Neural cell (in vitro differentiated cells): ENCODE results near the gene STRADA. TPM values are rescaled to one million over a fixed set of nuclear protein-coding genes. Genes with fewer than 3 reads are reported as not detected.

Experiments
- H2AFZ ChIP-seq: fragments of 200-600, 300-800 bp; sonication (generic), shearing (Covaris generic); 2 replicates; pipeline ENCODE4 v1.6.0; 2014; ENCODE audit warnings: low read depth, mild to moderate bottlenecking, antibody characterized with exemption, low read length, moderate library complexity
- H3F3A ChIP-seq: fragments of 200-600 bp; shearing (Covaris generic); 2 replicates; pipeline ENCODE4 v1.6.1; 2016; ENCODE audit warnings: mild to moderate bottlenecking, moderate library complexity, mixed read lengths, antibody characterized with exemption, low read length; ENCODE audit not compliant: insufficient read depth, poor library complexity, severe bottlenecking
- H3K27ac ChIP-seq: fragments of 200-600, 300-800 bp; sonication (generic), shearing (Covaris generic); 2 replicates; pipeline ENCODE4 v1.5.1; 2014; ENCODE audit warnings: mild to moderate bottlenecking, low read length, moderate library complexity
- H3K27me3 ChIP-seq: fragments of 300-800, 200-600 bp; sonication (generic), shearing (Covaris generic); 2 replicates; pipeline ENCODE4 v1.6.0; 2014; ENCODE audit warnings: mild to moderate bottlenecking, low read depth, low read length, moderate library complexity; ENCODE audit not compliant: insufficient read depth
- H3K36me3 ChIP-seq: fragments of 300-800, 200-600 bp; sonication (generic), shearing (Covaris generic); 2 replicates; pipeline ENCODE4 v1.5.1; 2014; ENCODE audit warnings: mild to moderate bottlenecking, antibody characterized with exemption, low read length, moderate library complexity; ENCODE audit not compliant: insufficient read depth
- H3K4me2 ChIP-seq: fragments of 300-800, 200-600 bp; sonication (generic), shearing (Covaris generic); 2 replicates; pipeline ENCODE4 v1.6.0; 2014; ENCODE audit warnings: mild to moderate bottlenecking, low read length
- H3K4me3 ChIP-seq: fragments of 300-800, 200-600 bp; sonication (generic), shearing (Covaris generic); 2 replicates; pipeline ENCODE4 v1.5.1; 2014; ENCODE audit warnings: mild to moderate bottlenecking, low read length, moderate library complexity
- H3K79me2 ChIP-seq: fragments of 200-600 bp; shearing (Covaris generic); replicated peaks from 2 replicates; pipeline ENCODE4 v1.6.0; 2014; ENCODE audit warnings: mild to moderate bottlenecking, low read length, moderate library complexity; ENCODE audit not compliant: insufficient read depth
- H3K9ac ChIP-seq: fragments of 300-800, 200-600 bp; sonication (generic), shearing (Covaris generic); 2 replicates; pipeline ENCODE4 v1.6.1; 2016; ENCODE audit warnings: mild to moderate bottlenecking, low read length, mixed read lengths
- H3K9me2 ChIP-seq: fragments of 200-600 bp; shearing (Covaris generic); 2 replicates; pipeline ENCODE4 v1.6.1; 2016; ENCODE audit warnings: mild to moderate bottlenecking, low read length, mixed read lengths; ENCODE audit not compliant: insufficient read depth
- H3K9me3 ChIP-seq: fragments of 200-600, 300-800 bp; sonication (generic), shearing (Covaris generic); 2 replicates; pipeline ENCODE4 v1.6.1; 2016; ENCODE audit warnings: mild to moderate bottlenecking, mixed run types, low read length, moderate library complexity, mixed read lengths
- H4K20me1 ChIP-seq: fragments of 200-600 bp; shearing (Covaris generic); 2 replicates; pipeline ENCODE4 v1.6.1; 2016; ENCODE audit warnings: mild to moderate bottlenecking, mixed run types; ENCODE audit not compliant: insufficient read depth
- EP300 ChIP-seq: fragments of 450-650 bp; conservative IDR thresholded peaks from 2 replicates; pipeline ENCODE4 v1.6.1; 2014; ENCODE audit warnings: antibody characterized with exemption, mild to moderate bottlenecking, moderate library complexity; ENCODE audit not compliant: poor library complexity, severe bottlenecking
- EZH2 ChIP-seq: fragments of 200-600, 300-800 bp; shearing (Covaris generic), sonication (generic); IDR thresholded peaks from 2 replicates; pipeline ENCODE4 v1.6.1; 2014; ENCODE audit warnings: antibody characterized with exemption, low read length, borderline replicate concordance, mild to moderate bottlenecking; ENCODE audit not compliant: insufficient read depth, poor library complexity, severe bottlenecking
- MXI1 ChIP-seq: fragments of 450-650 bp; conservative IDR thresholded peaks from 2 replicates; pipeline ENCODE4 v1.6.1; 2014; ENCODE audit warnings: antibody characterized with exemption, mild to moderate bottlenecking; ENCODE audit not compliant: poor library complexity, severe bottlenecking
- POLR2AphosphoS5 ChIP-seq: IDR thresholded peaks from 2 replicates; pipeline ENCODE4 v1.6.1; 2012
- RAD21 ChIP-seq: fragments of 450-650 bp; conservative IDR thresholded peaks from 2 replicates; pipeline ENCODE4 v1.6.1; 2014; ENCODE audit warnings: antibody characterized with exemption, mild to moderate bottlenecking, moderate library complexity
- REST ChIP-seq: IDR thresholded peaks from 2 replicates; pipeline ENCODE4 v1.6.1; 2012; ENCODE audit warnings: borderline replicate concordance
- SMC3 ChIP-seq: fragments of 450-650 bp; conservative IDR thresholded peaks from 2 replicates; pipeline ENCODE4 v1.6.1; 2014; ENCODE audit warnings: antibody characterized with exemption, mild to moderate bottlenecking, moderate library complexity; ENCODE audit not compliant: poor library complexity
- TAF1 ChIP-seq: IDR thresholded peaks from 2 replicates; pipeline ENCODE4 v1.6.1; 2012; ENCODE audit warnings: low read depth
- polyA plus RNA-seq: library from polyadenylated mRNA; depleted of rRNA; stranded (reverse); fragments of >200 nt; gene quantifications from 2 replicates; pipeline ENCODE4 v1.2.3, GENCODE V29; 2014
- TF ChIP-seq, protein P1 (sequence below): fragments of 450-650 bp; IDR thresholded peaks from 2 replicates; pipeline ENCODE4 v1.5.1; 2014; ENCODE audit warnings: antibody characterized with exemption, mild to moderate bottlenecking, moderate library complexity; ENCODE audit not compliant: poor library complexity, severe bottlenecking

The STRADA gene
- polyA plus RNA-seq, 1 donor from 2014 or later: 18.4 TPM

DNA sequence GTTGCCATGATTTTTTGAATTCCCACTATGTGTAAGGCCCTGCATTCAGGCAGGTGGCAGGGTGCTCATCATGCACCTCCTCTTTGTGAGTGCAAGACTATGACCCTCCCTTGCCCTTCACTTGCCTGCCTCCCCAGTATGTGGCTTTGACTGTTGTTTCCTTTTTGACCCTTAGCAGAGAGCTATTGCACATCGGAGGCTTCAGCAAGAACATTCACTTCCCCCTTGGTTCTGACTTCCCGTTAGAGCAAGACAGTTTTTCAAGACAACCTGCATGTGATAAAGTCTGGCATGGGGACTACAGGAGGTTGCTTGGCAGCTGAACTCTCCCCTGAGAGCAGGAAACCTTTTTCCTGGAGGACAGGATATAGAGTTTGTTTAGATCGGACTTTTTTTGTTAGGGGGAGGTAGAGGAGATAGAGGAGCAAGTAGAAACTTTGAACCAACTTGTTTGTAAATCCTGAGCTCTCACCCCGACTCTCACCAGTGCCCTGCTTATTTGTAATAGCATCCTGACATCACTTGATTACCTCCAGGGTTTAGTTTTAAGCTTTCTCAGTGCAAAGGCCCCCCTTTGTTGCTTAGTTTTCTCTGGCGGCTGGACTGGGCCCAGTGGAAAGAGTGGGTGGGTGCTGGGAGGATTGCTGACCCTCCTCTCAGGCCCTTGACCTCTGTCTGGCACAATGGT is 75.9 kb downstream of the STRADA start:
- Histone ChIP-seq H3K9ac (no peak overlapping the region), H3F3A (no peaks in the 10 kb centered on the region), H3K4me2 (no peak overlapping the region), H3K9me3 (no peaks in the 10 kb centered on the region), H3K79me2 (no peaks in the 10 kb centered on the region), H2AFZ (no peak overlapping the region), H3K36me3 (peaks cover 9% of the 10 kb centered on the region), H3K27me3 (no peaks in the 10 kb centered on the region), H3K9me2 (no peaks in the 10 kb centered on the region), H3K27ac (no peak overlapping the region), H4K20me1 (no peaks in the 10 kb centered on the region), H3K4me3 (no peak overlapping the region)
- no peak for TF ChIP-seq EP300
- no peak for TF ChIP-seq REST
- TF ChIP-seq, protein P1, sequence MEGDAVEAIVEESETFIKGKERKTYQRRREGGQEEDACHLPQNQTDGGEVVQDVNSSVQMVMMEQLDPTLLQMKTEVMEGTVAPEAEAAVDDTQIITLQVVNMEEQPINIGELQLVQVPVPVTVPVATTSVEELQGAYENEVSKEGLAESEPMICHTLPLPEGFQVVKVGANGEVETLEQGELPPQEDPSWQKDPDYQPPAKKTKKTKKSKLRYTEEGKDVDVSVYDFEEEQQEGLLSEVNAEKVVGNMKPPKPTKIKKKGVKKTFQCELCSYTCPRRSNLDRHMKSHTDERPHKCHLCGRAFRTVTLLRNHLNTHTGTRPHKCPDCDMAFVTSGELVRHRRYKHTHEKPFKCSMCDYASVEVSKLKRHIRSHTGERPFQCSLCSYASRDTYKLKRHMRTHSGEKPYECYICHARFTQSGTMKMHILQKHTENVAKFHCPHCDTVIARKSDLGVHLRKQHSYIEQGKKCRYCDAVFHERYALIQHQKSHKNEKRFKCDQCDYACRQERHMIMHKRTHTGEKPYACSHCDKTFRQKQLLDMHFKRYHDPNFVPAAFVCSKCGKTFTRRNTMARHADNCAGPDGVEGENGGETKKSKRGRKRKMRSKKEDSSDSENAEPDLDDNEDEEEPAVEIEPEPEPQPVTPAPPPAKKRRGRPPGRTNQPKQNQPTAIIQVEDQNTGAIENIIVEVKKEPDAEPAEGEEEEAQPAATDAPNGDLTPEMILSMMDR: no peak
- no peak for TF ChIP-seq RAD21
- TF ChIP-seq SMC3: no peak
- no peak for TF ChIP-seq EZH2
- TF ChIP-seq TAF1: no peak
- TF ChIP-seq MXI1: no peak
- TF ChIP-seq POLR2AphosphoS5: no peak

- H3K9me3 ChIP-seq: no peaks in the 10 kb centered on the region
- H3K36me3 ChIP-seq: no peaks in the 10 kb centered on the region
- H3K4me3 ChIP-seq: no peak overlapping the region
- H4K20me1 ChIP-seq: no peaks in the 10 kb centered on the region
- no peak overlapping the region for H3K27ac ChIP-seq
- TF ChIP-seq EP300 (no peak), EZH2 (no peak), TAF1 (no peak), POLR2AphosphoS5 (no peak), REST (no peak)
- H3K4me2 ChIP-seq: no peak overlapping the region
- no peaks in the 10 kb centered on the region for H3K79me2 ChIP-seq
- no peaks in the 10 kb centered on the region for H3K27me3 ChIP-seq
- no peaks in the 10 kb centered on the region for H3K9me2 ChIP-seq
- H3K9ac ChIP-seq: no peak overlapping the region
- H2AFZ ChIP-seq: no peak overlapping the region
- H3F3A ChIP-seq: no peaks in the 10 kb centered on the region
Observed at GRCh38 chr17:63659850-63660249, 81.7 kb downstream of the STRADA start.
